Stomach (tissue), 19 donors: ENCODE data around the gene LEKR1. TPM values are rescaled to one million over a fixed set of nuclear protein-coding genes. Genes with fewer than 3 reads are reported as not detected.

ENCODE experiments used
- DNase-seq, 2 donors: peaks; one replicate each; pipeline versions ENCODE4 v3.0.0 to v3.0.0-alpha.2; 2013 to 2019
- H3K27ac ChIP-seq, 5 donors: fragments of 200-600 bp in 4 of 5; sonication (generic) in 4 of 5; one replicate each; pipeline ENCODE4 v1.5.1; 2013 to 2019; ENCODE audit warnings: mild to moderate bottlenecking in 1 of 5, moderate library complexity in 1 of 5
- H3K27me3 ChIP-seq, 3 donors: fragments of 200-600 bp; sonication (generic); one replicate each; pipeline ENCODE4 v1.5.1; 2017 to 2019; ENCODE audit warnings: mixed run types in 1 of 3
- H3K36me3 ChIP-seq, 4 donors: fragments of 200-600 bp; sonication (generic); 1 replicate in 3 of 4; 2 replicates in 1 of 4; pipeline ENCODE4 v1.5.1; 2016 to 2019
- H3K4me1 ChIP-seq, 4 donors: fragments of 200-600 bp; sonication (generic); one replicate each; pipeline ENCODE4 v1.5.1; 2016 to 2019
- H3K4me3 ChIP-seq, 4 donors: fragments of 200-600 bp; sonication (generic) in 3 of 4; one replicate each; pipeline ENCODE4 v1.5.1; 2016 to 2019; ENCODE audit warnings: mild to moderate bottlenecking in 1 of 4
- H3K9me3 ChIP-seq, 4 donors: fragments of 200-600 bp; sonication (generic); one replicate each; pipeline ENCODE4 v1.5.1; 2016 to 2019
- CTCF ChIP-seq, 7 experiments: fragments of 450-650 bp in 4 of 7; fragments of 200-600 bp in 3 of 7; sonication (generic) in 3 of 7; IDR thresholded peaks; one replicate each; pipeline ENCODE4 v1.5.1; 2016 to 2019; ENCODE audit warnings: antibody characterized with exemption in 7 of 7, control low read depth in 2 of 7, mild to moderate bottlenecking in 1 of 7
- EP300 ChIP-seq: sonication (generic); formaldehyde crosslinking; IDR thresholded peaks from one replicate; pipeline ENCODE4 v1.6.1; 2017; ENCODE audit warnings: antibody characterized with exemption
- POLR2A ChIP-seq, 4 donors: fragments of 450-650 bp; IDR thresholded peaks; one replicate each; pipeline ENCODE4 v1.6.1; 2016; ENCODE audit warnings: antibody characterized with exemption in 4 of 4, control low read depth in 2 of 4, mild to moderate bottlenecking in 1 of 4, moderate library complexity in 1 of 4
- POLR2AphosphoS5 ChIP-seq, 3 donors: sonication (generic); formaldehyde crosslinking; IDR thresholded peaks; one replicate each; pipeline ENCODE4 v1.6.1; 2016; ENCODE audit warnings: antibody characterized with exemption in 3 of 3
- WGBS, 5 donors: extraction: QIAGEN DNeasy Blood & Tissue Kit in 3 of 5; methylation state at CpG; one replicate each; pipeline versions ENCODE4 v1.1.5 to v1.1.7; 2013 to 2018; 5-methylcytosine and 5-hydroxymethylcytosine counted together
- intact Hi-C: fragments of 100-400 bp; cut with DNase I; formaldehyde crosslinking; loops from one replicate; pipeline ENCODE4 v1.15.1; 2023; ENCODE audit warnings: low total_unique reads
- long read RNA-seq, 10 donors: transcript quantifications; one replicate each; lab custom pipeline, GENCODE V29; 2026
- polyA plus RNA-seq, 3 donors: library from polyadenylated mRNA; stranded (reverse); fragments of 200-250 nt; gene quantifications; one replicate each; pipeline ENCODE4 v1.2.3, GENCODE V29; 2013
- total RNA-seq, 5 donors: library from RNA; depleted of rRNA; stranded (reverse); fragments of >200 nt; gene quantifications; one replicate each; pipeline versions ENCODE4 v1.1.0 to v1.2.3, GENCODE V29; 2014 to 2016
- donor health status: healthy with polysubstance abuse.
- donor health status: Bipolar disorder and iron deficiency.
- donor health status: healthy.

LEKR1 gene
- total RNA-seq (1 to 10 TPM in 2 of 5 donors, not detected in 3; 2.2 to 2.6 TPM), polyA plus RNA-seq (under 1 TPM; 0.31 to 0.44 (median 0.33) TPM)
- long read RNA-seq, donor 1 = 0 reads
- long read RNA-seq, donor 2 = 0 reads
- long read RNA-seq, donor 3 = 0 reads
- long read RNA-seq, donor 4 = 0 reads
- long read RNA-seq, donor 5 = 0 reads
- long read RNA-seq, donor 6 = 0 reads
- long read RNA-seq, donor 7 = 0 reads
- long read RNA-seq, donor 8, partial matches to known transcripts = 0 of 1 reads
- long read RNA-seq, donor 8, other reads (novel, unspliced or antisense) = 0 of 1 reads
- long read RNA-seq, donor 9 = 0 reads
- long read RNA-seq, donor 10 = 0 reads

- Histone ChIP-seq H3K27me3 (no peaks in the 10 kb centered on the region), H3K27ac (peak within 1 kb of the TSS; percentile 90 to 98 (median 97)), H3K9me3 (no peaks in the 10 kb centered on the region), H3K36me3 (no peaks in the 10 kb centered on the region), H3K4me3 (peak within 1 kb of the TSS; percentile 53 to 81 (median 69)), H3K4me1 (peaks cover 0 to 17% (median 8%) of the 10 kb centered on the region in 4 donors)
- TF ChIP-seq EP300 = peak; percentile 30
- peak; percentile 93 to 97 (median 95) for TF ChIP-seq POLR2AphosphoS5 (IDR thresholded peaks at IDR 0.05)
- TF ChIP-seq CTCF (IDR thresholded peaks at IDR 0.05) = no peak
- TF ChIP-seq POLR2A (IDR thresholded peaks at IDR 0.05) = peak in 2 of 4 donors; percentile 78 to 90
- intact Hi-C loops = no loop called here
- 0 to 1% (median 1%) methylated on average over 27 to 63 of the region's 63 CpGs for WGBS, 5 donors
- DNase-seq = peak; percentile 88 to 98
These were observed at the start of gene LEKR1 for GRCh38 chr3:156826144-156826895. Gene LEKR1, plus strand, starts transcription at chr3:156826353. Its CDS starts 2,977 bp downstream, at chr3:156829330.

GRCh38 chr3:156776871-156777270 lies 49.3 kb upstream of the LEKR1 start:
- intact Hi-C loops = no loop called here
- TF ChIP-seq POLR2A (IDR thresholded peaks at IDR 0.05) (no peak), POLR2AphosphoS5 (IDR thresholded peaks at IDR 0.05) (no peak), EP300 (no peak), CTCF (IDR thresholded peaks at IDR 0.05) (no peak)
- Histone ChIP-seq H3K27ac (no peak overlapping the region), H3K4me3 (no peak overlapping the region), H3K9me3 (no peaks in the 10 kb centered on the region), H3K4me1 (no peaks in the 10 kb centered on the region), H3K36me3 (no peaks in the 10 kb centered on the region), H3K27me3 (no peaks in the 10 kb centered on the region)
- no peak for DNase-seq

GRCh38 chr3:156781310-156782230 lies 44.6 kb upstream of the LEKR1 start:
- WGBS, 5 donors = 49 to 83% (median 64%) methylated on average over 4 of the region's 4 CpGs
- H3K27me3 ChIP-seq = no peaks in the 10 kb centered on the region
- TF ChIP-seq POLR2AphosphoS5 (IDR thresholded peaks at IDR 0.05) = peak in 1 of 3 donors; percentile 70
- TF ChIP-seq POLR2A (IDR thresholded peaks at IDR 0.05) = no peak
- no peaks in the 10 kb centered on the region for H3K36me3 ChIP-seq
- H3K4me1 ChIP-seq = no peaks in the 10 kb centered on the region
- intact Hi-C loops = no loop called here
- peak; percentile 28 to 63 for DNase-seq
- no peaks in the 10 kb centered on the region for H3K9me3 ChIP-seq
- peak overlapping the region in 3 of 5 donors; percentile 44 to 51 (median 49) for H3K27ac ChIP-seq
- H3K4me3 ChIP-seq = no peak overlapping the region

GRCh38 chr3:156782319-156782718 lies 43.8 kb upstream of the LEKR1 start:
- TF ChIP-seq EP300 = no peak
- TF ChIP-seq POLR2A (IDR thresholded peaks at IDR 0.05) = no peak
- TF ChIP-seq CTCF (IDR thresholded peaks at IDR 0.05) = no peak
- no peak for TF ChIP-seq POLR2AphosphoS5 (IDR thresholded peaks at IDR 0.05)
- intact Hi-C loops = no loop called here
- 59 to 76% (median 59%) methylated on average over 5 of the region's 5 CpGs for WGBS, 5 donors
- Histone ChIP-seq H3K9me3 (no peaks in the 10 kb centered on the region), H3K4me3 (no peak overlapping the region), H3K4me1 (no peaks in the 10 kb centered on the region), H3K27ac (peak overlapping the region in 2 of 5 donors; percentile 44 to 51), H3K36me3 (no peaks in the 10 kb centered on the region), H3K27me3 (no peaks in the 10 kb centered on the region)
- DNase-seq = no peak
